ENCODE measurements around the gene TSPAN10. TPM values are rescaled to one million over a fixed set of nuclear protein-coding genes. Genes with fewer than 3 reads are reported as not detected.

Gene TSPAN10
- total and polyA plus RNA-seq, 2 of the 8 experiments (the other 6 are each of a cell fraction or from before 2014, with no cell fraction given) = 0.99 to 1.1 TPM

- TF ChIP-seq CHD7 (IDR thresholded peaks at IDR 0.05; ENCODE audit: insufficient replicate concordance, low read length) (no peak), PHF8 (conservative IDR thresholded peaks at IDR 0.05; ENCODE audit: low read depth, low read length) (no peak), CREB1 (IDR thresholded peaks at IDR 0.05) (no peak), EZH2 (IDR thresholded peaks at IDR 0.05; ENCODE audit: low read depth, low read length, severe bottlenecking) (no peak), CEBPB (IDR thresholded peaks at IDR 0.05; ENCODE audit: low read depth, low read length) (no peak), MAX (IDR thresholded peaks at IDR 0.05) (no peak), RXRA (IDR thresholded peaks at IDR 0.05; ENCODE audit: insufficient read depth, low read depth, low read length) (no peak), SP1 (IDR thresholded peaks at IDR 0.05; ENCODE audit: low read depth, low read length) (no peak), ATF2 (IDR thresholded peaks at IDR 0.05; ENCODE audit: low read length) (no peak)
These were observed 14.0 kb downstream of the TSPAN10 start (continued) for GRCh38 chr17:81650951-81651350.

Data from H1 (cell line).